Osteocyte (in vitro differentiated cells): ENCODE measurements around the gene CSKMT. TPM values are rescaled to one million over a fixed set of nuclear protein-coding genes. Genes with fewer than 3 reads are reported as not detected.
"Not testable (repeated sequence)": the region's sequence is repeated elsewhere in the genome, so short reads cannot be mapped to it uniquely, and the experiment has no call there.

ENCODE experiments used
- DNase-seq: peaks from one replicate; pipeline ENCODE4 v3.0.0; 2021; ENCODE audit warnings: mixed read lengths; ENCODE audit not compliant: unreplicated experiment; ENCODE audit errors: extremely low spot score
- H3K27ac Mint-ChIP-seq: one replicate; pipeline ENCODE4 v1.8.0; 2021; ENCODE audit warnings: mild to moderate bottlenecking, mixed read lengths; ENCODE audit not compliant: unreplicated experiment
- H3K27me3 Mint-ChIP-seq: one replicate; pipeline ENCODE4 v1.8.0; 2021; ENCODE audit warnings: mixed read lengths; ENCODE audit not compliant: unreplicated experiment
- H3K36me3 Mint-ChIP-seq: one replicate; pipeline ENCODE4 v1.8.0; 2021; ENCODE audit warnings: mixed read lengths; ENCODE audit not compliant: unreplicated experiment
- H3K4me1 Mint-ChIP-seq: one replicate; pipeline ENCODE4 v1.8.0; 2021; ENCODE audit warnings: mixed read lengths; ENCODE audit not compliant: unreplicated experiment
- H3K4me3 Mint-ChIP-seq: one replicate; pipeline ENCODE4 v1.8.0; 2021; ENCODE audit warnings: mild to moderate bottlenecking, moderate library complexity, mixed read lengths; ENCODE audit not compliant: unreplicated experiment
- H3K9me3 Mint-ChIP-seq: one replicate; pipeline ENCODE4 v1.8.0; 2021; ENCODE audit warnings: mixed read lengths; ENCODE audit not compliant: unreplicated experiment
- CTCF ChIP-seq: fragments of 200-600 bp; sonication (generic); IDR thresholded peaks from 2 replicates; pipeline ENCODE4 v1.5.0; 2021; ENCODE audit warnings: antibody characterized with exemption, mild to moderate bottlenecking, moderate library complexity
- total RNA-seq: library from RNA; stranded (reverse); gene quantifications from 2 replicates; pipeline ENCODE4 v1.2.1, GENCODE V29; 2021

CSKMT gene
- total RNA-seq, 1 donor from 2014 or later, result 27.3 TPM

GRCh38 chr11:62689421-62690183, 24.5 kb downstream of the CSKMT start, which contains the start of gene LRRN4CL:
Gene LRRN4CL, minus strand, starts transcription at chr11:62689530. Its CDS starts 1,022 bp downstream, at chr11:62688508.
- peak within 1 kb of the TSS; percentile 32 for H3K4me3 Mint-ChIP-seq
- H3K27me3 Mint-ChIP-seq, result no peaks in the 10 kb centered on the region

GRCh38 chr11:62693624-62694023, 28.5 kb downstream of the CSKMT start:
- not testable (repeated sequence) for DNase-seq, H3K4me3 Mint-ChIP-seq, H3K27ac Mint-ChIP-seq, H3K4me1 Mint-ChIP-seq, H3K27me3 Mint-ChIP-seq, H3K9me3 Mint-ChIP-seq
- peaks cover 19% of the 10 kb centered on the region for H3K36me3 Mint-ChIP-seq

More at GRCh38 chr11:62689421-62690183, 24.5 kb downstream of the CSKMT start, which contains the start of gene LRRN4CL:
- Mint-ChIP-seq H3K9me3 (no peaks in the 10 kb centered on the region), H3K4me1 (peaks cover 9% of the 10 kb centered on the region), H3K27ac (peak within 1 kb of the TSS; percentile 63), H3K36me3 (peaks cover 19% of the 10 kb centered on the region)
- DNase-seq, result no peak
- TF ChIP-seq CTCF, result no peak

- H3K4me1 Mint-ChIP-seq, result peaks cover 4% of the 10 kb centered on the region
- peaks cover 19% of the 10 kb centered on the region for H3K36me3 Mint-ChIP-seq
- TF ChIP-seq CTCF, result peak; percentile 83
These were observed 29.5 kb downstream of the CSKMT start for GRCh38 chr11:62694455-62695167.

GRCh38 chr11:62702246-62702645, 37.1 kb downstream of the CSKMT start:
- DNase-seq, result no peak
- TF ChIP-seq CTCF, result no peak
- no peaks in the 10 kb centered on the region for H3K9me3 Mint-ChIP-seq
- H3K4me1 Mint-ChIP-seq, result peaks cover 20% of the 10 kb centered on the region
- H3K4me3 Mint-ChIP-seq, result no peak overlapping the region
- H3K27ac Mint-ChIP-seq, result no peak overlapping the region
- H3K36me3 Mint-ChIP-seq, result peaks cover 5% of the 10 kb centered on the region
- no peaks in the 10 kb centered on the region for H3K27me3 Mint-ChIP-seq

More at GRCh38 chr11:62694455-62695167, 29.5 kb downstream of the CSKMT start:
- Mint-ChIP-seq H3K27me3 (no peaks in the 10 kb centered on the region), H3K4me3 (no peak overlapping the region), H3K9me3 (no peaks in the 10 kb centered on the region), H3K27ac (no peak overlapping the region)
- DNase-seq, result no peak

GRCh38 chr11:62703921-62704320, 38.8 kb downstream of the CSKMT start:
- not testable (repeated sequence) for H3K27me3 Mint-ChIP-seq, H3K9me3 Mint-ChIP-seq, H3K36me3 Mint-ChIP-seq, DNase-seq, H3K4me3 Mint-ChIP-seq, H3K27ac Mint-ChIP-seq
- H3K4me1 Mint-ChIP-seq, result peaks cover 32% of the 10 kb centered on the region

GRCh38 chr11:62705413-62705812, 40.3 kb downstream of the CSKMT start:
- peaks cover 45% of the 10 kb centered on the region for H3K4me1 Mint-ChIP-seq
- H3K4me3 Mint-ChIP-seq, result peak overlapping the region; percentile 94
- no peaks in the 10 kb centered on the region for H3K27me3 Mint-ChIP-seq
- H3K9me3 Mint-ChIP-seq, result no peaks in the 10 kb centered on the region
- no peak for DNase-seq
- H3K36me3 Mint-ChIP-seq, result peaks cover 5% of the 10 kb centered on the region
- no peak for TF ChIP-seq CTCF
- peak overlapping the region; percentile 95 for H3K27ac Mint-ChIP-seq
